Measurements from ENCODE around the gene SMARCC2.
A peak's percentile ranks its signal among the peaks of the same experiment; 100 is the strongest.

SMARCC2 gene

GRCh38 chr12:56146492-56147460 is 42.5 kb downstream of the SMARCC2 start:
- no peak for DNase-seq

DNA sequence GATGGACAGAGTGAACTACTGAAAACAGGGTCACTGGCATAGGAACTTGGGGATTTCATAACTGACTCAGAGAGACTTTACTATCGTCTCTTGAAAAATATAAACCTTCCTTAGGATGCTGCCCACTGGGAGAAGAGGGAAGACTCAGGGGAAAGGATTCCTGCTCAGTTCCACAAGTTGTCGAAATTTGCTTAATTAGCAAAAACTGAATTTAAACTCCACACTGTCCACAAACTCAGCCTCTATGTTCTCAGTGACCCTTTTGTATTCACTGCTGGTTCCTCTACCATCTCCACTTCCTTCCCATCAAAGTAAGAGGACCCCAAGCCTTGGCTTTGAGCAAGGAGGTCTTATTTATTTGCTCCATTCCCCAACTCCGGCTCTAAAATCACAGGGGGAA is 44.1 kb downstream of the SMARCC2 start:
- DNase-seq: no peak

DNA sequence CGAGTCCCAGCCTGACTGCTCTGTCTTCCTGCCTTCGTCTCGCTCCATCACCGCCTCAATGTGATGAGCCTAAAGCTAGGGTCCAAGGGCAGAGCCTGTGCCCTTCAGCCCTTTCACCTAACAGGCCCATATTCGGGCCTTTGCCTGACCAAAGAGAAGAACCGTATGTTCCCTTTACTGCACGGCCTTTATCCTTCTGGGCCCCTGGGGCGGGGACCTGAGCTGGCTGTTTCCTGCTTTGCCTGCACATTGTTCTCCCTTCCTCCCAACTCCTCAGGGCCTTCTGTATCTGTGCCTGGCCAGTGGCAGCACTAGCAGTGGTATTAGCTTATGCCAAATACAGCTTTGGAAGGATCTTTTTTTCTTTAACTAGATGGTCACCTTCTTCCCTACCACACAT is 45.4 kb downstream of the SMARCC2 start:
- no peak for DNase-seq

DNA sequence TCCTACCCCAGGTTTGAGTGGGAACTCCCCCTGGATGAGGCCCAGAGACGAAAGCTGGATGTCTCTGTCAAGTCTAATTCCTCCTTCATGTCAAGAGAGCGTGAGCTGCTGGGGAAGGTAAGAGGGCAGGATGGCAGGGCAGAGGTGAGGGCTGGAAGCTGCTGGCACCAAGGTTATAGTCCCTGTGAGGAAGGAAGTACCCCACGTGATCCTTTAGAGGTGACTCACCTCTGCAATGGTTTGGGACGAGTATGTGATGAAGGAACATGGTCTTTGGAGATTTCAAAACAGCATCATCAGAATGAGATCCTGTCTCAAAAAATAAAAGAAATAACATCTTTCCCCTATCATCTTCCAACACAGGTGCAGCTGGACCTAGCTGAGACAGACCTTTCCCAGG is 46.1 kb downstream of the SMARCC2 start:
- DNase-seq: no peak

- no peak for DNase-seq
Observed at GRCh38 chr12:56141946-56142784, 47.1 kb downstream of the SMARCC2 start.

DNA sequence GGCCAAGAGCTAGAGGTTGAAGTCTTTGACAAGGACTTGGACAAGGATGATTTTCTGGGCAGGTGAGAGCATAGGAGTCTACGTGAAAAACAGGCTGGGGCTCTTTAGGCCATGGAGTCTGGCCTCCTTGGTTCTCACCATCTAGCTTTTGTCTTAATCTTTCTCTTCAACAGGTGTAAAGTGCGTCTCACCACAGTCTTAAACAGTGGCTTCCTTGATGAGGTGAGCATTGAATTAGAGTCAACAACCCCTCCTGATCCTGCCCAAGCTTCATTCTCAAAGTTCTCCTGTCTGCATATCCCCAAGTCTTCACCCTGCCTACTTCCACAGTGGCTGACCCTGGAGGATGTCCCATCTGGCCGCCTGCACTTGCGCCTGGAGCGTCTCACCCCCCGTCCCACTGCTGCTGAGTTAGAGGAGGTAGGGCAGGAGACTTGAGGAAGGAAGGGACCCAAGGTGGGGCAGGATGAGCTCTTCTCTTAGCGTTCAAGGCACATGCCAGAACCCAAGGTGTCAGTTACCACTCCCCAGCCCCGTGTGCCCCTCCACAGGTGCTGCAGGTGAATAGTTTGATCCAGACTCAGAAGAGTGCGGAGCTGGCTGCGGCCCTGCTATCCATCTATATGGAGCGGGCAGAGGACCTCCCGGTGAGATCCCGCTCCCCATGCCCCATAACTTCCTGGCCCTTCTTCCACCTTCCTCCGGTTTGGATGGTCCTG is 51.3 kb downstream of the SMARCC2 start:
- no peak for DNase-seq

GRCh38 chr12:56134897-56135296 is 54.4 kb downstream of the SMARCC2 start:
- no peak for DNase-seq

GRCh38 chr12:56130876-56131275 is 58.4 kb downstream of the SMARCC2 start:
- no peak for DNase-seq

- DNase-seq: no peak
Observed at GRCh38 chr12:56129942-56130495, 59.3 kb downstream of the SMARCC2 start.

- no peak for DNase-seq
Observed at GRCh38 chr12:56129206-56129941, 59.9 kb downstream of the SMARCC2 start.

GRCh38 chr12:56128670-56129205 is 60.5 kb downstream of the SMARCC2 start:
- DNase-seq: no peak

DNA sequence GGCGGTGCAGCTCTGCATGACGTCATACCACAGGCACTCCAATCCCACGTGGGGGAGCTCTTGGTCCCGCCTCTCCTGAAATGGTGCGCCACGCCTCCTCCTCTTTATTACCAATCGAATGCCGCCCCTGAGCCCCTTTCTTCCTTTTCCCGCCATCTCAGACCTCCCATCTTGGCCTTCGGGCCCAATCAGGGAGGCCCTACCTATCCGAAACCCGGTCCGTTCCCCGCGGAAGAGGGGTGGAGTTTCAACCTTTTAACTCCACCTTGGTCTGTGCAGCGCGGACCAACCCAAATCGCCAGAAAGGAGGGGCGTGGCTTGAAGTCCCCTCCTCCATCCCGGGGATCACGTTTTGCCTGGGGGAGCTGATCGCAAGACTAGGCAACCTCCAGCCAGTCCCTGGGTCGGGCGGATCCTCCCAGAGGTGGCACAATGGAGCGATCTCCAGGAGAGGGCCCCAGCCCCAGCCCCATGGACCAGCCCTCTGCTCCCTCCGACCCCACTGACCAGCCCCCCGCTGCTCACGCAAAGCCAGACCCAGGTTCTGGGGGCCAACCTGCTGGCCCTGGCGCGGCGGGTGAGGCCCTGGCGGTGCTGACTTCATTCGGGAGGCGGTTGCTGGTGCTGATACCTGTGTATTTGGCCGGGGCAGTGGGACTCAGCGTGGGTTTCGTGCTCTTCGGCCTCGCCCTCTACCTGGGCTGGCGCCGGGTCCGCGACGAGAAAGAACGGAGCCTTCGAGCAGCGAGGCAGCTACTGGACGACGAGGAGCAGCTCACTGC is 61.2 kb downstream of the SMARCC2 start, which contains the start of gene ESYT1:
Gene ESYT1 (plus strand): TSS at position 380 of the 782 bp plus-strand sequence. CDS start 53 bp downstream, at position 433.
- DNase-seq: peak; percentile 99

DNA sequence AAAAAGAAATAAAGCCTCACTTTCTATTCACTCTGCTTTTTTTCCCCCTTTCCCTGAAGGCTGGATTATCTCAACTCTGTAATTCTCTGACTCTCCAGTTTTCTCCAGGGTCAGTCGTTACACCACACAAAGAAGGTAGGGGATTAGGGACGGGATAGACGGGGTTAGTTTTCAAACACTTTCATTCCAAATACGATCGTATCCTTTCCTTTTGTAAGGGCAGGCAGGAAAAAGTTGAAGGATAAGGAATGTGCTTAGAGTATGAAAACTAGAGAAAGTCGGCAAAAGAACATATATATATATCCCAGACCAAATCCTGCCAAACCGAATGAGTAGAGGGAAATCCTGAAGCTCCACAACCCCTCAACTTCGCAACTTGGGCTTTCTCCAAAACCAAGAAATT is 61.8 kb downstream of the SMARCC2 start:
- DNase-seq: no peak

DNA sequence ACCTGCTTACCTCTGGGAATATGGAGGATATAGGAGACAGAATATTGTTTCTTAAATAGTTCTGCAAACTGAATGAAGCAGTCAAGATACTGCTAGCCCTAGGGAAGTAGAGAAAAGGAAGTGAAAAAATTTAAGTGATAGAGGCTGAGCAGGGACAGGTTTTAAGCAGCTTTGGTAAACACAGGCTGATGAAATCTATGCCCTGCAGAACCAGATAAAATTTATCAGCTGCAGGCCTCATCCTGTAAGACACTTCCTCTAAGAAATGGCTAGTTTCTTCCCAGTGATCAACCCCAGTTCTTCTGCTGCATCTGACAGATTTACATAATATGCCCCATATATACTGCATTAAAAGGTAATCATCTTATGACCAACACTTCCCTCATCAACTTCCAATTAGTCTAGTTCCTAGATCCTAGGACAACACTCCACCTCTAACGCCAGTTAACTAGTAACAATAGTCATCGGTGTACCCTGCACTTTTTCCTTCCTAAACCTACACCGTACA is 62.5 kb downstream of the SMARCC2 start:
- DNase-seq: no peak

- DNase-seq: no peak
Observed at GRCh38 chr12:56124133-56124532, 65.2 kb downstream of the SMARCC2 start.

- DNase-seq: no peak
Observed at GRCh38 chr12:56122637-56123036, 66.6 kb downstream of the SMARCC2 start.

DNA sequence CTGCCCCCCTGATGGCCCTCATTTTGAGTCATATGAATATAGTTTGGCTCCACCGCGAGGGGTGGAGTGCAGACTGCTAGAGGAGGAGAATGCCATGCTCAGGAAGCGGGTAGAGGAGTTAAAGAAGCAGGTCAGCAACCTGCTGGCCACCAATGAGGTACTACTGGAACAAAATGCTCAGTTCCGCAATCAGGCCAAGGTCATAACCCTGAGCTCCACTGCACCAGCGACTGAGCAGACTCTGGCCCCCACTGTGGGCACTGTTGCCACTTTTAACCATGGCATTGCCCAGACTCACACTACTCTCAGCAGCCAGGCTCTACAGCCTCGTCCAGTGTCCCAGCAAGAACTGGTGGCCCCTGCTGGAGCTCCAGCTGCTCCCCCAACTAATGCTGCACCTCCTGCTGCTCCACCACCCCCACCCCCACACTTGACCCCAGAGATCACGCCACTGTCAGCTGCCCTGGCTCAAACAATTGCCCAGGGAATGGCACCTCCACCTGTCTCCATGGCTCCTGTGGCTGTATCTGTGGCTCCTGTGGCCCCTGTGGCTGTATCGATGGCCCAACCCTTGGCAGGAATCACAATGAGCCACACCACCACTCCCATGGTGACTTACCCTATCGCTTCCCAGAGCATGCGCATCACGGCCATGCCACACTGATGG is 67.9 kb downstream of the SMARCC2 start:
- no peak for DNase-seq

- DNase-seq: no peak
Observed at GRCh38 chr12:56120158-56120846, 69.0 kb downstream of the SMARCC2 start.

DNA sequence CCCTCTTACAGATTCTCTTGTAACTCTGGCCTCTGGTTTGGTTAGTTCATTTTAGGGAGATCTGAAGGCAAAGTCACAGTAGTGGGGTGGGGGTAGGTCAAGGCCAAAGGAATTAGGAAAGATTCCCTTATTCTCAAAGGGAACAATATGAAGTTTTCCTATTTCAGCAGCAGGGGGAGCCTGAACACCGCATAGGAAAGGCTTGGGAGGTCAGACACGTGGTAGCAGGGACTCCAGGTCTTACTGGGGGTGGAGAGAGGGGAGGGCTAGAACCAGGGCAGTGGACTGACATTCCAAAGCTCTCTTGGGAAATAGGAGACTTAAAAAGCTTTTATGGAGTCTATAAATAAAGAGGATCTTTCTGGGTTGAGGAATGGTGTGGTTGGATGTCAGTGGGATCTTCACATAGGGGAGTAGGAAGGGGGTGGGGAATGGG is 69.9 kb downstream of the SMARCC2 start:
- DNase-seq: peak; percentile 63
